Measurements from ENCODE around the gene KIFAP3. TPM values are rescaled to one million over a fixed set of nuclear protein-coding genes. Genes with fewer than 3 reads are reported as not detected.

Gene KIFAP3
- polyA plus RNA-seq, 3 donors: 2.1 to 4.7 (median 2.2) TPM

GRCh38 chr1:169886422-169886821 is 188.1 kb downstream of the KIFAP3 start:
- no peaks in the 10 kb centered on the region for H4K20me1 ChIP-seq (ENCODE audit: insufficient read depth, low read length)
- H3K27ac Mint-ChIP-seq: no peak overlapping the region
- H3K9me3 ChIP-seq (replicated peaks in 1 of 2; ENCODE audit: control insufficient read depth in 1 of 2, insufficient read depth in 1 of 2, low read length in 2 of 2): no peaks in the 10 kb centered on the region
- no peaks in the 10 kb centered on the region for H3K27me3 ChIP-seq (ENCODE audit: control insufficient read depth in 2 of 2, insufficient read depth in 2 of 2, low read length in 2 of 2)
- H3K79me2 ChIP-seq (ENCODE audit: insufficient read depth, low read length): peaks cover 29% of the 10 kb centered on the region
- no peak for DNase-seq
- H3K4me2 ChIP-seq (replicated peaks; ENCODE audit: extremely low read depth, low read length, poor library complexity, severe bottlenecking): no peak overlapping the region
- WGBS (ENCODE audit: insufficient coverage): no CpG with 5 or more reads among the region's 1 CpG
- H3K36me3 ChIP-seq (replicated peaks in 1 of 2; ENCODE audit: control insufficient read depth in 1 of 2, insufficient read depth in 2 of 2, low read length in 2 of 2): peaks cover 44 to 68% of the 10 kb centered on the region in 2 donors
- peaks cover 50 to 60% of the 10 kb centered on the region in 2 donors for H3K36me3 Mint-ChIP-seq
- no peaks in the 10 kb centered on the region for H3K9me3 Mint-ChIP-seq
- no peak overlapping the region for H3K27ac ChIP-seq (ENCODE audit: low read depth in 1 of 2, low read length in 2 of 2)
- H3K4me1 ChIP-seq (ENCODE audit: control insufficient read depth in 1 of 2, insufficient read depth in 2 of 2, low read length in 2 of 2): peaks cover 0 to 6% of the 10 kb centered on the region in 2 donors
- no peak overlapping the region for H3K4me3 Mint-ChIP-seq
- no peaks in the 10 kb centered on the region for H3K27me3 Mint-ChIP-seq (ENCODE audit: low read depth in 3 of 3)
- peaks cover 23% of the 10 kb centered on the region for H3K4me1 Mint-ChIP-seq
- intact Hi-C loops (cut with micrococcal nuclease): no loop called here
- H2AFZ ChIP-seq (ENCODE audit: insufficient read depth, low read depth, low read length, poor library complexity, severe bottlenecking): no peak overlapping the region
- no peak overlapping the region for H3K9ac ChIP-seq (ENCODE audit: insufficient read depth, low read length, poor library complexity, severe bottlenecking)
- TF ChIP-seq CTCF (IDR thresholded peaks at IDR 0.05): no peak
- H3K4me3 ChIP-seq (replicated peaks in 1 of 3; ENCODE audit: low read depth in 2 of 3, low read length in 3 of 3): no peak overlapping the region

GRCh38 chr1:169885207-169885606 is 189.3 kb downstream of the KIFAP3 start:
- Histone ChIP-seq H4K20me1 (ENCODE audit: insufficient read depth, low read length) (no peaks in the 10 kb centered on the region), H3K36me3 (replicated peaks in 1 of 2; ENCODE audit: control insufficient read depth in 1 of 2, insufficient read depth in 2 of 2, low read length in 2 of 2) (peaks cover 45 to 70% of the 10 kb centered on the region in 2 donors), H3K79me2 (ENCODE audit: insufficient read depth, low read length) (peaks cover 16% of the 10 kb centered on the region), H3K9me3 (replicated peaks in 1 of 2; ENCODE audit: control insufficient read depth in 1 of 2, insufficient read depth in 1 of 2, low read length in 2 of 2) (no peaks in the 10 kb centered on the region), H3K4me2 (replicated peaks; ENCODE audit: extremely low read depth, low read length, poor library complexity, severe bottlenecking) (no peak overlapping the region), H3K27ac (ENCODE audit: low read depth in 1 of 2, low read length in 2 of 2) (no peak overlapping the region), H3K9ac (ENCODE audit: insufficient read depth, low read length, poor library complexity, severe bottlenecking) (no peak overlapping the region), H2AFZ (ENCODE audit: insufficient read depth, low read depth, low read length, poor library complexity, severe bottlenecking) (no peak overlapping the region), H3K27me3 (ENCODE audit: control insufficient read depth in 2 of 2, insufficient read depth in 2 of 2, low read length in 2 of 2) (no peaks in the 10 kb centered on the region), H3K4me1 (ENCODE audit: control insufficient read depth in 1 of 2, insufficient read depth in 2 of 2, low read length in 2 of 2) (no peaks in the 10 kb centered on the region), H3K4me3 (replicated peaks in 1 of 3; ENCODE audit: low read depth in 2 of 3, low read length in 3 of 3) (no peak overlapping the region)
- peaks cover 13% of the 10 kb centered on the region for H3K4me1 Mint-ChIP-seq
- peaks cover 48 to 67% of the 10 kb centered on the region in 2 donors for H3K36me3 Mint-ChIP-seq
- DNase-seq: no peak
- H3K9me3 Mint-ChIP-seq: no peaks in the 10 kb centered on the region
- no CpG with 5 or more reads among the region's 2 CpGs for WGBS (ENCODE audit: insufficient coverage)
- H3K27me3 Mint-ChIP-seq (ENCODE audit: low read depth in 3 of 3): no peaks in the 10 kb centered on the region
- intact Hi-C loops (cut with micrococcal nuclease): no loop called here
- no peak for TF ChIP-seq CTCF (IDR thresholded peaks at IDR 0.05)
- H3K27ac Mint-ChIP-seq: no peak overlapping the region
- H3K4me3 Mint-ChIP-seq: no peak overlapping the region
